HG02973 (cell line): ENCODE results near the gene BCL2A1.
"Not testable (repeated sequence)": the region's sequence is repeated elsewhere in the genome, so short reads cannot be mapped to it uniquely, and the experiment has no call there.

Source experiments
- ATAC-seq: cut with Tn5 transposase; IDR thresholded peaks from one replicate; pipeline ENCODE4 v1.9.1; 2021; ENCODE audit warnings: moderate library complexity; ENCODE audit not compliant: unreplicated experiment

BCL2A1 gene

DNA sequence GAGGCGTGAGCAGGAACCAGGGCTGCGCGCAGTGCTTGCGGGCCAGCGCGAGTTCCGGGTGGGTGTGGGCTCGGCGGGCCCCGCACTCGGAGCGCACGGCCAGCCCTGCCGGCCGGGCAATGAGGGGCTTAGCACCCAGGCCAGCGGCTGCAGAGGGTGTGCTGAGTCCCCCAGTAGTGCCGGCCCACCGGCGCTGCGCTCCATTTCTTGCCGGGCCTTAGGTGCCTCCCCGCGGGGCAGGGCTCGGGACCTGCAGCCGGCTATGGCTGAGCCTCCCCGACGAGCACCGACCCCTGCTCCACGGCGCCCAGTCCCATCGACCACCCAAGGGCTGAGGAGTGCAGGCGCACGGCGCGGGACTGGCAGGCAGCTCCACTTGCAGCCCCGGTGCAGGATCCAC lies 44.9 kb downstream of the BCL2A1 start:
- ATAC-seq, result not testable (repeated sequence)

DNA sequence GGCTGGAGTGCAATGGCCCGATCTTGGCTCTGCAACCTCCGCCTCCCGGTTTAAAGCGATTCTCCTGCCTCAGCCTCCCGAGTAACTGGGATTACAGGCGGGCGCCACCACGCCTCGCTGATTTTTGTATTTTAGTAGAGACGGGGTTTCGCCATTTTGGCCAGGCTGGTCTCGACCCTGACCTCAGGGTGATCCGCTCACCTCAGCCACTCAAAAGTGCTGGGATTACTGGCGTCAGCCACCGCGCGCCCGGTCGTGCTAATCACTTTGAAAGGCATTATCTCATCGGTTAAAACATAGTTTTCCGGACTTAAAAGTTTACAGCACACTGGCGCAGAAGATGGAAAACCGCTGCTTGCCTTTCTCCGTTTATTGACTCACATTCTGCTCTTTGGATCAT lies 46.6 kb downstream of the BCL2A1 start:
- no peak for ATAC-seq

DNA sequence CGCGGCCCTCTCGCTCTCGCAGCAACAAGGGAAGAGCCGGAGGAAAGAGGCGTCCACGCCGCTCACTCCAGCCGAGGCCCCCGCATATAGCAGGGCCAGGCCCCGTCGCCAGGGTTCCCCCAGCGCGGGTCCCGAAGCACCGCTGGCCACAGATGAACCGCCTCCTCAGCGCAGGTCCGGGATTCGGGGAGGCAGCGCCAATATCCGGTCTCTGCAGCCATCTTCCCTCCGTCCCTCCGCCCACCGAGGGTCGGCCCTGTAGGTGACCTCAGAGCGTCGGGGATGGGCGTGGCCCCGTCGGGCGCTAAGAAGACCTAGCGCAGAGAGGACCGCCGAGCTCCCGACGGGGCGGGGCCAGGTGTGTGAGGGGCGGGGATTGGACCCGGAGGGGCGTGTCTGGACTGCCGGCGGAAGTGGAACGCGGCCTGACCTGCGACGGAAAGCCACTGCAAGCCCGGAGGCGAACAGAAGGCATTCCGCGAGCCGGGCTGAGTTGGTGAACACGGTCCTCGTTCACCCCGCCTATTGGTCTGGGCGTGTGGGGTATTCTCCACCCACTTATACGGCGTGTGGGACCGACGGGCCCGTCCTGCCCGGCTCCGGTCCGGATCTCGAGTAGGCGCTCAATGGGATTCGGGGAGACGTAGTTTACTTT lies 47.4 kb downstream of the BCL2A1 start:
- peak; percentile 96 for ATAC-seq

DNA sequence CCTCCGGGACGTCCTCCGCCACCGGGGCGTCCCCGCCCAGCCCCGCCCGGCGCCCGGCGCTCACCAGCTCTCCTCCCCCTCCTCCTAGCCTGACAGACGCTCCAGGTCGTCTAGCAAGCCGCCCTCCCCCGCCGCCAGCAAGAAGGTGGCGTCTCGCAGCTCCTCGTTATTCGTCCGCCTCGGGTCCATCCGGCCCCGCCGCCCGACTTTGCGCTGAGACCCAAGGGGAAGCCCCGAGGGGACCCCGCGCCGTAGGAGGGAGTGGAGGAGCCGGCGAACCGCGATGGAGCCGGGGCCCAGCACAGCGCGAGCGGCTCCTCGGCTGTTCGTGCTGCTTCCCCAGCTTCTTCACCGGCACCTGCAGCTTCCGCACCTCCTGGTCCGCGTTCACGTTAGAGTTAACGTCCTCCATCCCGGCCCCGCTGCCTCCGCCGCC lies 47.9 kb downstream of the BCL2A1 start:
- ATAC-seq, result peak; percentile 40

DNA sequence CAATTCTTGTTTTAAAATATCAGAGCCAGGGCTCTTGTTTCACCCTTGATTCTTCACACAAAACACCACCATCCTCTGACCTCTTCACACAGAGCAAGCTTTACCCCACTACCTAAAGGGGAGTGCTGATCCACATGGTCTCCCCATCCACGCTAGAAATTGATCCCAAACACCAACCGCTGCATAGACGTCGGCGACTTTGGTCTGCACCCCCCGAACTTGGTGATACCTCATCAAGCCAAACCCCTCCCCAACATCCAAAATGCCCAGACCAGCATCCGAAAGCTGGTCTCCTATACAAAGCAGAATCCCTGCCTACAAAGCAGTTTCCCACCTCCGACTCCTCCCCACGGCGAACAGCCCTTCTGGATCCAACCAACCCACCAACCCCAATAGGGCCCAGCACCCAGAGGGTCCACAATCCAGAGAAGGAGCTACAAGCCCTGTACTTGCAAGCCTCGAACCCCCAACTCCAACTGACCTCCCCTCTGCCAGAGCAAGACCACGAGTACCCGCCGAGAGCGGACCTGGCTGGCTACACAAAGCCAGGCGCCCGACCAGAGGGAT lies 48.4 kb downstream of the BCL2A1 start:
- no peak for ATAC-seq

DNA sequence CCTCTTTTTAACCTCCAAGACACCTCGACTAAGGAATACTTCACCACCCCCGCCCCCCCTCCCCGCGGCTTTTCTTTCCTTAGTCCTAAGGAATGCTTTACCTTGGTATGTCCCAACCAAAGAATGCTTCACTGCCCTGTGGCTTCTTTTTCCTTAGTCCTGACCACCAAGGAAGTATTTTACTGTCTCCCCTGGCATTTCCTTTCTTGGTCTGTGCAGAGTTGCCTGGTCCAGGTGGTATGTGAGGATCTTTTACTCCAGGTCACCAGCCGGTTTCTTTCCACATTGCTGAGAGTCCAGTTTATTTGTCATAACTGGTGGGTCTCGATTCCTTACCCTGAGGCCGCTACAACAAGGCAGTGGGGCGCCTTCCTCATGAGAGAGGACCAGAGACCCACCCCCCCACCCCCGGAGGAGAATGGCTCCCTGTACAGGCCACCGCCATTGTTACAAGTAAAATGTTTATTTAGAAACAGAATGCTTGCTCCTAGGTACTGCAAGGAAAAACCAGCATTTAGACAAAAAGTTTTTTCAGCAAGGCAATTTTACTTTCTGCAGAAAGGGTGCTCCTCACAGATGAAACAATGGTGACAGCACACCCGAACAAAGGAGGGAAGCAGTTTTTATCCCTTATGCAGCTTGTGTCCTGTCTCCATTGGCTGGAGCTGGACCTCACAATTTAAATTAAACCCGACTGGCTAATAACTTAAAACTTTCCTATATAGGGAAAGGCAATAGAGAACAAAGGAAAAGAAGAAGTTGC lies 51.1 kb downstream of the BCL2A1 start:
- no peak for ATAC-seq

DNA sequence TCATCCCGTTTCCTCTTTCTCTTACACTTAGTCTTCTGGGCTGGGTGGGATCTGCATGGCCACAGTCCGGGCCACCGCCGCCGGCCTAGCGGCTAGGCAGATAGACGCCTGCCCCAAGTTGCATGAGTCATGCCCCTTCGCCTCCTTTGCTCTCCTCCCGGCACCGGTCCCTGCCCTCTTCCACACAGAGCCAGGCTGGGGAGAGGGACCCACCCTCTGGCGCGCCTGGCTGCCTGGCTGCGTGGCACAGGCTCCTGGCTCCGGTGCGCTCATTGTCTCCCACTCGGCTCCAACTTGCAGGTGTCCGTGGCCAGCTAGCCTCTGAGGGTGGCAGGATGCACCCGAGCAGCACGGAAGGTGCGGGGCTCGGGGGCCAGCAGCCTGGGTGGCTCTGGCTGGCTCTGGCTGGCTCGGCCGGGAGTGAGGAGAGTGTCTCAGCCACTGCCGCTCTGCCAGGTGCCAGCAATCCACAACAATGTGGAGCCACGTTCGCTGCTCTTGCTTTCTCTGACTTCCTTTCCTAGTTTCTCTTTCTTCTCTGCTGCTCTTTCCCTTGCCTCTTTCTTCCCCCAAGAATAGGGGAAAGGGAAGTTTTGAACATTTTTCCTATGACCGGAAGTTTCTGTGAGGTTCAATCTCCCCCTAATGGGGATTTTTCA lies 51.8 kb downstream of the BCL2A1 start:
- no peak for ATAC-seq

DNA sequence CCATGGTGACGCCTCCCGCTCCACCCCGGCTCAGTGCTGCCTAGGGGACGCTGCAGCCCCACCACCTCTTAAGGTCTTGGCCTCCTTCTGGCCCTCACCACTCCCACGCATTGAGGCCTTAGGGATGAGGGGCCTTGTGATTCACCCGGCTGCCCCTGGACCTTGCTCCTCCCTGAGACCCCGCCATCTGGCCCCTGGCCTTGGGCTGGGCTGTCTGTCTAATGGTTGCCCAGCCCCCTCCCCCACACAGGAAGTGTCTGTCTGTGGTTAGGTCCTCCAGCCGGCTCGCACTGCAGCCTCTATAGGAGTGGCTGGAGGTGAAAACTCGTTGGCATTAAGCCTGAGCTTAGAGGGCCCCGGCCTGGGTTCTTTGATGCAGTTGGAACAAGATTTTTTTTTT lies 52.7 kb downstream of the BCL2A1 start:
- ATAC-seq, result no peak

DNA sequence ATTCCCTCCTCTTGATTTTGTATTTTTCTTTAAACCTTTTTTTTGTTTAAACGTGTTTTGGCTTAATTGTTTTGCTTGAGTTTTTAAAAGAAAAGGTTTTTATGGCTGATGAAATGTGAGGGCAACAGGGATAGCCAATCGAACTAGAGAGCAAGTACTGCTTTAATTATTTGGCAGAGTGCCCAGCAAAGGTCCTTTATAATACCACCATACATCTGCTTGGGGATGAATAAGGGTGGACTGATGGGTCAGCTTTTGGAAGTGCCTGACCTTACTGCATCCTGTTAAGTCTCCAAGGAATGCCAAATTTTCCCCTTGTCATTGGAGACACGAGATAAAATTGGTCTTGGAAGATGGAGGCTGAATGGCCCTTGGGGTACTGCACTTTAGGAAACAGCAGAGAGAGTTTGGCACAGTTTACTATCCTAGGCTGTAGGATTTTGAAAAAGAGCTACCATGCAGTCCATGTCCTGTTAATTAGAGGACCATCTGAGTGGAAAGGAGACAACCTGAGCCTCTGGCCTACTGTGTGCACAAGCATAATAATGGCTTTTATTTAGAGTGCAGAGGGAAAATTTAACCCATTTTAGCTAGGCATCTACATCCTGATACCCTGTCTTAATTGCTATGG lies 54.4 kb downstream of the BCL2A1 start:
- ATAC-seq, result no peak

DNA sequence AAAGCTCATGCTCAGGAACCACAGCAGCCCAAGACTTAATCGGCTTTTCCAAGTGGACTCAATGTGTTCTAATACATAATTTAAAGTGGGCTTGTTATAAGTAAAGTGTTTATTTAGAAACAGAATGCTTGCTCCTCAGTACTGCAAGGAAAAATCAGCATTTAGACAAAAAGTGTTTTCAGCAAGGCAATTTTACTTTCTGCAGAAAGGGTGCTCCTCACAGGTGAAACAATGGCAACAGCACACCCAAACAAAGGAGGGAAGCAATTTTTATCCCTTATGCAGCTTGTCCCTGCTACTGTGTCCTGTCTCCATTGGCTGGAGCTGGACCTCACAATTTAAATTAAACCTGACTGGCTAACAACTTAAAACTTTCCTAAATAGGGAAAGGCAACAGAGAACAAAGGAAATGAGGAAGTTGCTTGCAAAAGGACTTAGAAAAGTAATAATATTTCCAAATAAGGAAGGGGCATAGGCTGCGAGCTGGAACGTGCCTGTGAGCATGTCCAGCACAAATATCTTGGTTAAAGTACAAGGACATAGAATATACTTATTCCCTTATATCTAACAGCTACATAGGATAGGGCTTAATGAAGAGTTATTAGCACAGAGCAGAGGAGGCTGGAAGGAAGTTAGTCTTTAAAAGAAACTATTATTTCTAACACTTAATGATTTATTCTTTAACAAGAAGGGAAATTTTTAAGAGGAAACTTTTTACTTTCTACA lies 55.1 kb downstream of the BCL2A1 start:
- not testable (repeated sequence) for ATAC-seq

DNA sequence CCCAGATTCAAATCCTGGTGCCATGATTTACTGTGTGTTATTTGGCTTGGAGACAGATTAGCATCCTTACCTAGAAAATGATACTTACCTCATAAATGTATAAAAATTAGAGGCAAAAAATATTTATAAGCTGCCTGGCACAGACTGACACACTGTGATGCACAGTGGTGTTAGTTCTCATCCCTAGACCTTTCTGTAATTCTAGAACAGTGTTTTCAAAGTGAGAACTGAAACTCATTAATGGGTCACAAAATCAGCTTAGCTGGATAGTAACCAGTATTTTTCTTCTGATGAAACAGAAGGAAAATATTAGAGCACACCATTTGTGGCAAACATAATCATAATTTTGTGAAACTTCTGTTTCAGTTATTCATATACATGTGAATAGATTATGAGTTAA lies 56.3 kb downstream of the BCL2A1 start:
- no peak for ATAC-seq
